GM18517 (cell line): ENCODE data around the gene TSR3.
A peak's percentile ranks its signal among the peaks of the same experiment; 100 is the strongest.

ENCODE experiments used
- ATAC-seq: cut with Tn5 transposase; IDR thresholded peaks from one replicate; pipeline ENCODE4 v1.9.1; 2021; ENCODE audit warnings: mild to moderate bottlenecking, moderate library complexity; ENCODE audit not compliant: unreplicated experiment

The TSR3 gene

DNA sequence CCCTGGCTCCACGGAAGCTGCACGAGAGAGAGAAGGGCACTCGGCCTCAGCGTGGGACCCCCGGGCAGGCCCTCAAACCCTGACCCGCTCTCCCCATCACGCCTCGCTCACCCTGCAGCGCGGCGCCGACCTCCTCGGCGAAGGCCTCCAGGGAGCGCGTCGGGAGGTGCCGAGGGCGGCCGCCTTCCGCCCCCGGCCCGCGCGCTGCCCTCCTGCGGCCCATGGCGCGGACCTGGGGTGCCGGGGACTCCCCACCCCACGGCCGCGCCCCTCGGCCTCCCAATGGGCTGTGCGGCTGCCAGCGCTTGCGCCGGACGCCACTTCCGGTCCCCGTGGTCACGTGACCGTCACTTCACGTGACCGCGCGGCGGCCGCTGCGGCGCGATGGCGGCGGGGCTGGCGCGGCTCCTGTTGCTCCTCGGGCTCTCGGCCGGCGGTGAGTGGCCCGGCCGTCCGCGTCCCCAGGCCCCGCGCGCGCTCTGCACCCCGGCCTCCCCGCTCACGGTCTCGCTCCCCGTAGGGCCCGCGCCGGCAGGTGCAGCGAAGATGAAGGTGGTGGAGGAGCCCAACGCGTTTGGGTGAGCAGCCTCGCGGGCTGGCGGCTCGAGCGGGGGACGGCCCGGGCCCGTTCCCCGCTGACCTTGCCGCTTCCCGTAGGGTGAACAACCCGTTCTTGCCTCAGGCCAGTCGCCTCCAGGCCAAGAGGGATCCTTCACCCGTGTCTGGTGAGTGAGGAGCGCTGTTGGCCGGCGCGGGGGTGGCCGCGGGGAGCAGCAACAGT is at the start of gene TSR3, which contains the start of gene GNPTG:
TSS of gene TSR3 (minus strand) at position 297 of the 781 bp plus-strand sequence. CDS start at position 223, 74 bp downstream.
TSS of gene GNPTG (plus strand) at position 350 of the 781 bp plus-strand sequence. CDS start at position 385, 35 bp downstream.
- peak; percentile 47 for ATAC-seq

DNA sequence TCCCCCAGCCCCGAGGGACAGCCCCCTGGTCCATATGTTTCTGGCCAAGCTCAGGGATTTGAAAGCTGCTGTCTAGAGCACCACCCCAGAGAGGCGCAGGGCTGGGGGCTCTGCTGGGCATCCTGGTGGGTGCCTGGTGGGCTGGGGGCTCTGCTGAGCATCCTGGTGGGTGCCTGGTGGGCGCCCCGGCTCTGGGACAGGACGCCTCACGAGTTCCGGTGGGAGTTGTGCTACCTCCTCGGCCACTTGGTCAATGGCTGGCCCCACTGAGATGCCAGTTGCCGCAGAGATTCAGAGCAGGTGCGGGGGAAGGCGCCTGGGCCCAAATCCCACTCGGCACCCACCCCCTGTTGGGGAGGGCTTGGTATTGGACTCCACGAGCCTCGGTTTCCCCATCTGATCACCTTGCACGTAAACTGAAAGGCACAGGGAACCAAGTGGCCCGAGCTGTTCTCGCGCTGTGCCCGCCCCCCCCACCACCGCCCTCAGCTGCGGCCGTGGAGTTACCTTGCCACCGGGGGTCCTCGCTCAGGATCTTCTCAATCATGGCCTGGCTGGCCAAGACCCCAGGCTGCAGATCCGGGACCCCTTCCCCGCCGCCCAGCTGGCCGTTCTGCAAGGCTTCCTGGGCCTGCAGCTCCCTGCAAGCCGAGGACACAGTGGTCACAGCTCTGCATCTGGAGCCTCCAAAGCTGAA is 49.5 kb upstream of the TSR3 start:
- ATAC-seq, result no peak

DNA sequence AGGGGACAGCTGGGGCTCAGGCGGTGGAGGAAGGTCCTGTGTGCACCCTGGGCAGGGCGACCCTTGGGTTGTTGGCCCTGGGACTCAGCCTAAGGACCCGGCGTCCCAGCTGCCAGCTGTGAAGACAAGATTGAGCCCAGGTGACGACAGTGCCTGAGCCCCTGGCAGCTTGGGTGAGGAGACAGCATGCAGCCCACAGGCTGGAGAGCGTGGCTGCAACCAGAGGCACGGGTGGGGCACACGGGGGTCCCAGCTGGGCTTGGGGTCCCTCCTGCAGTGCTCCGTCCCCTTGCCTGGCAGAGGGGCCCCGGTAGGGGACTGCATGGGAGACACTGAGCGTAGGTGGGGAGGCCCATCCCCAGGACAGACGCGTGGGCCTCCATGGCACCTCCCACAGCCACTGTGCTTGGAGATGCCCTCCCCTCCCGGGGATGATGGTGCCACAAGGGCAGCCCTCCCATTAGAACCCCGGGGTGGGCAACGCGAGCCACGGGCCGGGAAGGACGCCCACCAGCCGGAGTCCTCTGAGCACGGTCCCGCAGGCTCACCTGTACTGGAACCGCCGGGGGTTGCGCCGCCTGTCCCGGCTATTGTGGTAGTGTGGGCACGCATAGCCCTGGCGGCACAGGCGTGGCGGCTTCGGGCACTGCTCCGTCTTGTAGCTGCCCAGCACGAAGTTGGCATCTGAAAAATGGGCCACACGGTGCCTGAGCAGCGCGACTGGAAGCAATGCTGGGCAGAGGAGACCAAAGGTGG is 47.3 kb upstream of the TSR3 start:
- ATAC-seq, result no peak

DNA sequence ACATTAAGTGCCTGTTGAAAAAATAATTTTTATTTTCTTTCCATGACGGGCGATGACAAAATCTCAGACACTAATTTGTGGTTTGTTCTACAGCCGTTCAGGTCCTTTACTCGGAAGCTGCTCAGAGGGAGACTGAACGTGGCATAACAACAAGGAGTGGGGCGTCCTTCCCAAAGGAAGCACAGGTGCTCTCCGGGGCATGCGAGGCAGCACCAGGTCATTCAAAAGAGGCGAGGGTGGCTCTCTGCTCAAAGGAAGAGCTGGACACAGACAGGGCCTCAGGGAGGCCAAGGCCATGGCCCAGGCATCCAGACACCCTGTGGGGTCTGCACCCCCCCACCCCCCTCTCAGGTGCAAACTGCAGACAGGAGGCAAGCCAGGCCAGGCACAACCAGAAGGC is 46.7 kb upstream of the TSR3 start:
- no peak for ATAC-seq

DNA sequence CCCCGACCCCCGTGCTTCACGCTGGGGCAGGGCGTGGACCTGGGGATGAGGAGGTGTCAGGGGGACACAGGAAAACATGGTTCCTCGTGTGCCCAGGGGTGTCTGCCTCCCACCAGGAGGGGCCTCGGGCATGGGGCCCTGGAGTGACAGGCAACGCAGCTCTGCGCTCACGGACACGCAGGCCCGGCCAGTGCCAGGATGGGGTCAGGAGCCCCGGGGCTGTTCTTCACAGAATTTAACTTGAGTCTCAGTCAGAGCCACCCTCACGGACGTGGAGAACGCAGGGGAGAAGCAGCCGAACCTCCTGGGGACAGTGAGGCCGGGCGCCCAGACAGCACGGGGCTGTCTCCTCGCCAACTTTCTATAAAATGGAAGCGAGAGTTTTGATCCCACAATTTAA is 46.1 kb upstream of the TSR3 start:
- ATAC-seq, result no peak

DNA sequence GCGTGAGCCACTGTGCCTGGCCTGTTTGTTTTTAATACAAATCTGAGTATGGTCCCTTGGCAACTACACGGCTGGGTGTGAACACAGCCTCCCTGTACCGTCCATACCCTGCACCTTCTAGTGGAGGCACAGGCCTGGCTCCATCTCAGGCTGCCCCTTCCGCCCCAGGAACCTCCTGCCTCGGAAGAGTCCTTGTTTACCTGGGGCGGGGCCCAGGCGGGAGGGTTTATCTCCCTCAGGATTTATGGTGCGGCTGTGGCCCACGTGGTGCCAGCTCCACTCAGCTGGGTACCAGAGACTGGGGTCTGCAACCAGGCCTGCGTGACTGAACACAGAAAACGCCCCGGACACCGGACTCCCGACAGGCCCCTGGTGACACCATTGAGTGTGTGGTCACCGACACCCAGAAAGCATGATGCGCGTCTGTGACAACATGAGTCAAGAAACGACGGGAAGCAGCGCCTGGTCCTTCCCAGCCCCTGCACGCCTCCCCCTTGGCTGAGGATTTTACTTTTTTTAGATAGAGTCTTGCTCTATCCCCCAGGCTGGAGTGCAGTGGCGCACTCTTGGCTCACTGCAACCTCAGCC is 43.9 kb upstream of the TSR3 start:
- no peak for ATAC-seq

DNA sequence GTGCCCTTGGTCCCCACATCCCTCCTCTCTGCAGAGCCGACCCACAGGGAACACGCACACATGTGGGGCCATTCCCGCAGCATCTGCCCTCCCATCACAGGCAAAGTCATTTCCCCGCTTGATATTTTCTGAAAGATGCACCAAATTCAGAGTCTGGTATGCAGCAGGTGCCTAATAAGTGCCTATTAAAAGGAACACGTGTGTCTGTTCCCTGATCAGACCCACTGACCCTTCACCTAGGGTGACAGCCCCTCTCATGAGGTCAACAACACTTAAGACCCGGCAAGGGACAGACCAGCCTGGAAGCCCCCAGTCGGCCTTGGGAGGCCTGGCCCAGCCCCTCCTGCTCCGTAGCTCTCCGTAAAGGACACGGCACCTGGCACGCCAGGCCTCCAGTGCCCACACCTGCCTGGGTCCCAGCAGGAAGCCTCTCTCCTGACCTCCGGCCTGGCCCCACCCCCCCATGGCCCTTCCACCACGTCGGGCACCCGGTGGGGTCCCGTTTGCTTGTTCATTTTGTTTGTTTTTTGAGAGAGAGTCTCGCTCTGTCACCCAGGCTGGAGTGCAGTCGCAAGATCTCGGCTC is 42.8 kb upstream of the TSR3 start:
- no peak for ATAC-seq

DNA sequence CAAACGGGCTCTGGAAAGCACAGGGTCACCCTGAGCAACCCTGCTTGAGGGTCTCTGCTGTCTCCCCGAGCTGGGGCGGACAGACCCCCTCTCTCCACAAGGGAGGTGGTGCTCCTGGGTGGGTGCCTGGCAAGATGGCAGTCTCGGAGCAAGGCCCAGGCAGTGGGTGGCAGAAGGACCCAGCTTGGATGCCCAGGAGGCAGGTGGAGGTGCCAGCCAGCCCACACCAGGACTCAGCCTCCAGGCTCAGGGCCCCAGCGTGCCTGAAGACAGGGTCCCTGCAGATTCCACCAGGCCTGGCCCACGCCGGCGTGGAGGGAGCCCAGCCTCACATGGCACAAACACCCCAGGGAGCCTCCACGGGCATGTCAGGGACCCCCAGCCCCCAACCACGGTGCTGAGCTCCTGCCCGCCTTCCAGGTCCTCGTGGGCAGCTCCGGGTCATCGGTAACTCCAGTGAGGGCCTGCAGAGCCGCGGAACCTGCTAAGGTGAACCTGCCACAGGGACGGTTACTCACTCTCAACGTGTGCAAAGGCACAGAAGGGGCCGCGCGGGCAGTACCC is 42.0 kb upstream of the TSR3 start:
- no peak for ATAC-seq

DNA sequence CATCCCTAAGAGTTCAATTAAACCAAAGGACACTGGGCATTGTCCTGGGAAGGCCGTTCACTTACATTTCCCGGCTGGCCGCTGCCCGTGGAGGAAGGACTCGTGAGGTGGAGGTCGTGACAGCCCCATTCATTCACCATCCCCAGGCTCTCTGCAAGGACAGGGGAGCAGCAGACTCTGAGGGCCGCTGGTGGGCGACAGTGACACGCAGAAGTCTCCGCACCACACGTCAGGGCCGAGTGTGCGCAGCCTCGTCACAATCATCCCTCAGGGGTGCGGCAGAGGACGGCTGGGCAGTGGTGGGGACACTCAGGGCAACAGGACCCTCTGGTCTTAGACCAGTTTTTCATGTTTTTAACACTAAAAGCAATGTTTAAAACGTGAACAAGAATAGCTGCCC is 41.1 kb upstream of the TSR3 start:
- ATAC-seq, result no peak

DNA sequence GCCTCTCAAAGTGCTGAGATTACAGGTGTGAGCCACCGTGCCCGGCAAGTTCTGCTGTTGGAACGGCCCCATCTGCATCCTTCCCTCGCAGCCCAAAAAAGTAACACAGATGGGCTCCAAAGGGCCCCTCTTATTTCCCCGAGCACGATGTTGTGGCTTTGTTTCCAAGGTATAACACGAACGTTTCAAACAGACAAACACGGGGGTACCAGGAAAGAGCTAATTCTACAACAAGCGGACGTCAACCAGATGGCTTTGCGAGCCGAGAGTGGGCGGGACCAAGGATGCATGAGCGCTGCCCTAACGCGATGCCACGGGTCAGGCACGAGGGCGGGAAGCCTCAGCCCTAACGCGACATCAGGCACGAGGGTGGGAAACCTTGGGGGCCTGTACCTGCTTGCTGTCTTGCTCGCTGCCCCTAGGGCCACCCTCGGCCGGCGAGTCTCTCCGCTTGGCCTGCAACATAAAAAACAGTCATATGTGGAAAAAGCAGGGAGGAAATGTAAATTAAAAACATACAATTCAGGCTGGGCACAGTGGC is 38.6 kb upstream of the TSR3 start:
- ATAC-seq, result no peak

DNA sequence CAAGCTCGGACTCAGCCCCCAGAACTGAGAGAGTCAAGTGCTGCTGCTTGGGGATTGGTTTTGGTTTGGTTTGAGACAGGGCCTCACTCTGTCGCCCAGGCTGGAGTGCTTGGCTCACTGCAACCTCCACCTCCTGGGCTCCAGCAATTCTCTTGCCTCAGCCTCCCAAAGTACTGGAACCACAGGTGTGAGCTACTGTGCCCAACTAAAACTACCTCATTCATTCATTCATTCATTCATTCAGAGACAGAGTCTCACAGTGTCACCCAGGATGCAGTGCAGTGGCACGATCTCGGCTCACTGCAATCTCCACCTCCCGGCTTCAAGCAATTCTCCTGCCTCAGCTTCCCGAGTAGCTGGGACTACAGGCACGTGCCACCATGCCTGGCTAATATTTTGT is 38.1 kb upstream of the TSR3 start:
- no peak for ATAC-seq

DNA sequence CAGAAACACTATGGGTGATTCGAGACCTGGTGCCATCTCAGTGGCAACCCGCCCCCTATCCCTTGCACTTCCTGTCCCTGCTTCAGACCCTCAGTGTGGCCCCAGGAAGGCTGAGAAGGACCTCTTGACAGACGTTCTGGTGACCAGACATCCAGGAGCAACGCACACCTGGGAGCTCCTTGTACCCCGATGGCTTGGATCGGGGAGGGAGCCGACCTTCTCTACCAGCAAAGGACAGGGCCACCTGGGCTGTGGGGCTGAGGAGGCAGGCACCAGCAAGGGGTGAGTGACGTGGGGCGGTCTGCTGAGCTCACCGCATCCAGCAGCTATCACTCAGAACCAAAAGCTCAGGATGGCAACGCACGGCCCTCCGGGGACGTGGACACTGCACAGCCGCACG is 35.7 kb upstream of the TSR3 start:
- no peak for ATAC-seq

DNA sequence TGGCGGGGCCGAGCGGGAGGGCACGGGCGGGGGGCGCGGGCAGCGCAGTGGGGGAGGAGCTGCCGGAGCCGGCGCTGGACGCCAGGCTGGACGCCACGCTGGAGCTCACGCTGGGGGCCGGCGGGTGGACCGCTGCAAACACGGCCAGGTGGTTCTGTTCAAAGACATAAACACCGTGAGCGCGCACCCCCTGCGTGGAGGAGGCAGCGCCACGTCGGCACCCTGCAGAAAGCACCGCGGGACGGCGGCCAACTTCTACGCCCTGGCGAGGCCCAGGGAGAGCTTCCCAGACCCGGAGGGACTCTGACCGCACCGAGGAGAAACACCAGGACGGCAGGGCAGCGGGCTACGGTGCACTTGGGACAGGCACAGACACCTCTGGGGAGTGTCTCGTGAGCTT is 33.6 kb upstream of the TSR3 start:
- ATAC-seq, result no peak

DNA sequence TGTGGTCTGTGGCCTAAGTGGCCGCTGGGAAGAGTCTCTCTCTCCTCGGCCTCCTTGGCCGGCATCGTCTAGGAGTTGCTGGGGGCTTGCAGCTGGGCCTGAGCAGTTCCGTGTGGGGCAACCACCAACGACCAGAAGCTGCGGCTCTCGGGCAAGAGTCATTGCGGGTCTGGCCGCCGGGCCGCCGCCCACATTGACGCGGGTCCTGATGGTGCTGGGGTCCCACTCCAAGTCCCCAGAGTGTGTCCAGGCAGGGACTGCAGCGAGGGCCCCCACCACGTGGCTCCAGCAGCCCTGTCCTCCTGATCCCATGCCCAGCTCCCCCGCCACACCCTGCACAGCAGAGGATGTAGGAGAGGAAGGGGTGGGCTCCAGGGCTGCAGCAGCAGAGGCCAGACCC is 31.9 kb upstream of the TSR3 start:
- ATAC-seq, result no peak

DNA sequence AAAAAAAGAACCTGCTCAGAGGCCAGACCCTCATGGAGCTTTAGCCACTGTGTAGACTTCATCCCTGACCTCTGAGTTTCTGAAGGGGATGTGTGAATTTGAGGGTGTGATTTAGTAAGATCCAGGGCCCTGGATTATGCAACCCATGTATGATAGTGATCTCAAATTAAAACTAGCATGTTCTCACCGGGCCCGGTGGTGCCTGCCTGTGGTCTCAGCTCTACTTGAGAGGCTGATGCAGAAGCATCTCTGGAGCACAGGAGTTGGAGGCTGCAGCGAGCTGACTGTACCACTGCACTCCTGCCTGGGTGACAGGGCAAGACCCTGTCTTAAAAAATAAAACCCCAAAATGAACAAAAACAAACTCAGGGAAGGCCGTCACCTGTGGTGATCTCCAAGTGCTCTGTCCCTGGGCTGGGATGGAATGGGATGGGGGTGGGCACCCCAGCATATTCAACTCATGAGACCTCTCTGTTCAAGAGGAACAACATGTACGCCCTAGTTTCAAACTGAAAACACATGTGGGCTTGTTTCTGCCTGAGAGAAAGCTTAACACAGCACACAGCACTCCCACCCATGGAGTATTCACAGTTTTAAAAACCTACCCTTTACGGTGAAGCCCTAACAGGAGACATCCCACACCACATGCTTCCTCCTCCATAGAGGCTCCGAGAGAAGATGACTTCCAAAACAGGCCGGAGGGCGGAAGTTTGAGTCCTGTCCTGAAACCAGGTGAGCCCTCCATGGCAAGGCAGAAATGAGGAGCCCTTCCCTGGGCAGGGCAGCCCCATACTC is 30.1 kb upstream of the TSR3 start:
- ATAC-seq, result no peak

DNA sequence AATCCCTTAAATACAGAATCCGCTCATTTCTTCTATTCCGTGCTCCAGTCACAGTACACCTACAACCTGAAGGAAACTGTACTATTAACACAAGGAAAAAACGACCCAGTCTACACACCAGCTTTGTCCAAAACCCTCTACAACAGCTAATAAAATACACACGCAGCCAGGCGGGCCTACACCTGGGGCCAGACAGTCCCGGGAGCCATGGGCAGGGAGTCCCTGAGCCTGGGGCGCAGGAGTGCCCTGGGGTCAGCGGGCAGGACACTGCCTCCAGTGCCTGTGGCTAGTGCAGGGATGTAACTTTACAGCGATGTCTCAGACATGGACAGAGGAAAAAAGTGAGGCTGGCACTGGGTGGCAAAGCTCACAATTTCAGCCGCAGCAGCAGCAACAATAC is 28.5 kb upstream of the TSR3 start:
- ATAC-seq, result no peak

DNA sequence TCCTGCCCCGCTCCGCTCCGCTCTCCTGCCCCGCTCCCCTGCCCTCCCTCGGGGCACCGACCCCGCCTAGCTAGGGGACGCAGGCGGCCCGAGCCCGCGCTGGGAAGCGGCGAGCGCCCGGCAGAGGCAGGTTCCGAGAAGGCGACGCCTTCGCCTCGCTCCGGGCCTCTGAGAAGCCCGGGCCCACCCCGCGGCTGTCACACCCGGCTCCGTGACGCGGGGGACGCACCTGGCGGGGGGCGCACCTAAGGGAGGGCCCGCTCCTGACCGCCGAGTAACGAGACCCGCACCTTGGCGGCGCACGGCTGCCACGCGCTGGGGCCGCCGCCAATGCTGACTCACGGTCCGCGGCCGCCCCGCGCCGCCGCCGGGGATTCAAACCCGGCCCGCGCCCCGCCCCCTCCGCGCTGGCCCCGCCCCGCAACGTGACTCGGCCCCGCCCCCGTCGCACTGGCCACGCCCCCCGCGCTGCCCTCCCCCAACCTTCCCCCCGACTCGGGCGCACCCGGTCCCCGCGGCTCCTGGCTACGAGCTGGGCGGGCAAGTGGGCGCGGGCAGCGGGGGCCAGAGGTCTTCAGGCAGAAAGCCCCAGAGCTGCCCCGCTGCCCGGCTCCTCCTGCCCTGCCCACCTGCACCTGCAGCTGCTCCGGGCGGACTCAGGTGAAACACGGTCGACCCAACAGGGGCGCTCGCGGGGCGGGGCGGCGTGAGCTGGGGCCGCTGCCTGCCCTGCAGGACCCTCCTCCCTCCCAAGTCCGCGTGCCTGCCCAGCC is 27.8 kb upstream of the TSR3 start:
- ATAC-seq, result no peak

DNA sequence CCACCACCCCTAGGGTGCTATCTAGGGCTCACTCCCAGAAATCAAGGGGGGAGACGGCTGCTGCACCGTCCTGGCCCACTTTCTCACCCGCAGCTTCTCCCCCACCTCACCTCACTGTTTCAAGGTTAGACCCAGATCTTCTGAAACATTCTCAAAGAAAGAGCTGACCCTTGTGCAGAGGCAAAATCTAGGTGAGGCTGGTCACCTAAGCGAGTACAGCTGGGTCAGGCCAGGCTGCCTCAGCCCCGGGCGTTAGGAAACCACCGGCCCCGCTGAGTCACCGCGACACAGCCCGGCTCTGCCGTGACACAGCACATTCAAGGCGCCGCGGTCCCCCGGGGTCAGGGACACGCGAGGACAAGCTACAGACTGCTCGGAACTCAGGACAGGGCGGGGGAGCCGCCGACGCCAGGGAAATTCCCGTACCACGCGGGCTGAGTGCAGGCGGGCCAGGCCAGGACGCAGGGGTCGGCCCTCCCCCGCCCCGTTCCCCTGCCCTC is 27.2 kb upstream of the TSR3 start:
- no peak for ATAC-seq
